Tibial nerve (tissue), 4 donors: Measurements from ENCODE around the gene KLHL26. TPM values are rescaled to one million over a fixed set of nuclear protein-coding genes. Genes with fewer than 3 reads are reported as not detected.

Source experiments
- DNase-seq, 2 donors: peaks; one replicate each; pipeline ENCODE4 v3.0.0-alpha.2; 2019; ENCODE audit warnings: low spot score in 2 of 2
- H3K27ac ChIP-seq, 4 donors: fragments of 200-600 bp; sonication (generic) in 3 of 4; one replicate each; pipeline ENCODE4 v1.5.1; 2017 to 2019; ENCODE audit warnings: mild to moderate bottlenecking in 1 of 4
- H3K27me3 ChIP-seq, 2 donors: fragments of 200-600 bp; sonication (generic) in 1 of 2; one replicate each; pipeline versions ENCODE4 v1.5.1 to v1.6.0; 2017 to 2019
- H3K36me3 ChIP-seq, 3 donors: fragments of 200-600 bp; sonication (generic); one replicate each; pipeline ENCODE4 v1.5.1; 2018 to 2019
- H3K4me1 ChIP-seq, 4 donors: fragments of 200-600 bp; sonication (generic) in 3 of 4; one replicate each; pipeline ENCODE4 v1.5.1; 2017 to 2019
- H3K4me3 ChIP-seq, 4 donors: fragments of 200-600 bp; sonication (generic) in 3 of 4; one replicate each; pipeline ENCODE4 v1.5.1; 2017 to 2019; ENCODE audit warnings: mild to moderate bottlenecking in 1 of 4, moderate library complexity in 1 of 4
- H3K9me3 ChIP-seq, 4 donors: fragments of 200-600 bp; sonication (generic) in 3 of 4; one replicate each; pipeline ENCODE4 v1.5.1; 2017 to 2019
- CTCF ChIP-seq, 5 experiments: fragments of 200-600 bp in 3 of 5; fragments of 450-650 bp in 2 of 5; sonication (generic) in 3 of 5; IDR thresholded peaks; one replicate each; pipeline ENCODE4 v1.5.1; 2016 to 2019; ENCODE audit warnings: antibody characterized with exemption in 5 of 5, mild to moderate bottlenecking in 3 of 5, moderate library complexity in 2 of 5
- EP300 ChIP-seq, 2 donors: sonication (generic); formaldehyde crosslinking; IDR thresholded peaks; one replicate each; pipeline ENCODE4 v1.6.1; 2017; ENCODE audit warnings: antibody characterized with exemption in 2 of 2, mild to moderate bottlenecking in 1 of 2
- POLR2A ChIP-seq, 2 donors: fragments of 450-650 bp; IDR thresholded peaks; one replicate each; pipeline ENCODE4 v1.6.1; 2017; ENCODE audit warnings: antibody characterized with exemption in 2 of 2, mild to moderate bottlenecking in 2 of 2, moderate library complexity in 2 of 2
- WGBS, 2 donors: methylation state at CpG; one replicate each; pipeline ENCODE4 v1.1.5; 2018; 5-methylcytosine and 5-hydroxymethylcytosine counted together
- total RNA-seq, 4 donors: library from RNA; depleted of rRNA; stranded (reverse); fragments of >200 nt; gene quantifications; one replicate each; pipeline ENCODE4 v1.1.0, GENCODE V29; 2016

KLHL26 gene
- total RNA-seq, 4 donors from 2014 or later: 12.9 to 38.4 (median 15.1) TPM

- Histone ChIP-seq H3K36me3 (no peaks in the 10 kb centered on the region), H3K9me3 (no peaks in the 10 kb centered on the region), H3K27ac (no peak overlapping the region), H3K4me1 (peaks cover 0 to 26% (median 19%) of the 10 kb centered on the region in 4 donors), H3K4me3 (no peak overlapping the region), H3K27me3 (peaks cover 4 to 67% of the 10 kb centered on the region in 2 donors)
- WGBS, 2 donors: 94 to 96% methylated on average over 3 of the region's 3 CpGs
- TF ChIP-seq EP300 (IDR thresholded peaks at IDR 0.05) (no peak), CTCF (IDR thresholded peaks at IDR 0.05) (no peak), POLR2A (IDR thresholded peaks at IDR 0.05) (no peak)
- no peak for DNase-seq
These were observed 20.8 kb upstream of the KLHL26 start for GRCh38 chr19:18616023-18616422.

GRCh38 chr19:18617562-18617961 lies 19.3 kb upstream of the KLHL26 start:
- DNase-seq: no peak
- Histone ChIP-seq H3K36me3 (no peaks in the 10 kb centered on the region), H3K4me3 (no peak overlapping the region), H3K27me3 (peaks cover 2 to 52% of the 10 kb centered on the region in 2 donors), H3K9me3 (no peaks in the 10 kb centered on the region), H3K4me1 (peaks cover 0 to 10% (median 4%) of the 10 kb centered on the region in 4 donors), H3K27ac (no peak overlapping the region)
- TF ChIP-seq EP300 (IDR thresholded peaks at IDR 0.05): no peak
- no peak for TF ChIP-seq CTCF (IDR thresholded peaks at IDR 0.05)
- TF ChIP-seq POLR2A (IDR thresholded peaks at IDR 0.05): no peak

- DNase-seq: no peak
- Histone ChIP-seq H3K4me3 (no peak overlapping the region), H3K4me1 (peaks cover 0 to 3% (median under 1%) of the 10 kb centered on the region in 4 donors), H3K27ac (no peak overlapping the region), H3K9me3 (no peaks in the 10 kb centered on the region), H3K27me3 (peaks cover 0 to 45% of the 10 kb centered on the region in 2 donors), H3K36me3 (no peaks in the 10 kb centered on the region)
- WGBS, 2 donors: 97 to 98% methylated on average over 12 to 13 of the region's 13 CpGs
- TF ChIP-seq CTCF (IDR thresholded peaks at IDR 0.05): no peak
- no peak for TF ChIP-seq POLR2A (IDR thresholded peaks at IDR 0.05)
- TF ChIP-seq EP300 (IDR thresholded peaks at IDR 0.05): no peak
These were observed 18.6 kb upstream of the KLHL26 start for GRCh38 chr19:18618236-18618635.

- no peak for DNase-seq
- Histone ChIP-seq H3K9me3 (no peaks in the 10 kb centered on the region), H3K36me3 (no peaks in the 10 kb centered on the region), H3K4me1 (no peaks in the 10 kb centered on the region), H3K27me3 (peaks cover 0 to 24% of the 10 kb centered on the region in 2 donors), H3K4me3 (no peak overlapping the region), H3K27ac (no peak overlapping the region)
- 86 to 94% methylated on average over 10 of the region's 10 CpGs for WGBS, 2 donors
- TF ChIP-seq POLR2A (IDR thresholded peaks at IDR 0.05) (no peak), CTCF (IDR thresholded peaks at IDR 0.05) (no peak), EP300 (IDR thresholded peaks at IDR 0.05) (no peak)
These were observed 16.5 kb upstream of the KLHL26 start for GRCh38 chr19:18620311-18620710.

- H3K27me3 ChIP-seq: peaks cover 0 to 19% of the 10 kb centered on the region in 2 donors
- H3K4me3 ChIP-seq: no peak overlapping the region
- no peaks in the 10 kb centered on the region for H3K9me3 ChIP-seq
- no peaks in the 10 kb centered on the region for H3K36me3 ChIP-seq
- TF ChIP-seq EP300 (IDR thresholded peaks at IDR 0.05): no peak
- TF ChIP-seq POLR2A (IDR thresholded peaks at IDR 0.05): no peak
- TF ChIP-seq CTCF (IDR thresholded peaks at IDR 0.05): no peak
- no peak for DNase-seq
- no peak overlapping the region for H3K27ac ChIP-seq
- no peaks in the 10 kb centered on the region for H3K4me1 ChIP-seq
- WGBS, 2 donors: 81 to 85% methylated on average over 6 to 7 of the region's 7 CpGs
These were observed 15.9 kb upstream of the KLHL26 start for GRCh38 chr19:18620902-18621301.
